NCI-H82 treated with DMSO at 0.1 percent for 48 hours (cell line): ENCODE data around the gene LCA5.
"Not testable (repeated sequence)": the region's sequence is repeated elsewhere in the genome, so short reads cannot be mapped to it uniquely, and the experiment has no call there.

Source experiments
- DNase-seq: peaks from one replicate; lab custom pipeline; 2025; ENCODE audit not compliant: unreplicated experiment; lab: John Stamatoyannopoulos, UW

The LCA5 gene

GRCh38 chr6:79468116-79468515 lies 69.1 kb downstream of the LCA5 start:
- DNase-seq, result no peak

- no peak for DNase-seq
Measured at GRCh38 chr6:79467716-79468115, 69.5 kb downstream of the LCA5 start.

- no peak for DNase-seq
Measured at GRCh38 chr6:79466207-79466834, 70.9 kb downstream of the LCA5 start.

- no peak for DNase-seq
Measured at GRCh38 chr6:79465381-79465780, 71.8 kb downstream of the LCA5 start.

GRCh38 chr6:79463621-79464050 lies 73.6 kb downstream of the LCA5 start:
- no peak for DNase-seq

GRCh38 chr6:79461205-79461604 lies 76.0 kb downstream of the LCA5 start:
- no peak for DNase-seq

GRCh38 chr6:79455446-79455845 lies 81.8 kb downstream of the LCA5 start:
- DNase-seq, result no peak

- DNase-seq, result no peak
Measured at GRCh38 chr6:79453558-79454042, 83.6 kb downstream of the LCA5 start.

GRCh38 chr6:79450984-79451383 lies 86.2 kb downstream of the LCA5 start:
- DNase-seq, result no peak

- DNase-seq, result no peak
Measured at GRCh38 chr6:79446006-79446405, 91.2 kb downstream of the LCA5 start.

GRCh38 chr6:79443876-79444275 lies 93.4 kb downstream of the LCA5 start:
- not testable (repeated sequence) for DNase-seq

GRCh38 chr6:79441192-79441591 lies 96.0 kb downstream of the LCA5 start:
- DNase-seq, result no peak

GRCh38 chr6:79440598-79440997 lies 96.6 kb downstream of the LCA5 start:
- DNase-seq, result no peak

- no peak for DNase-seq
Measured at GRCh38 chr6:79438030-79438429, 99.2 kb downstream of the LCA5 start.

GRCh38 chr6:79436241-79436640 lies 101.0 kb downstream of the LCA5 start:
- no peak for DNase-seq

- no peak for DNase-seq
Measured at GRCh38 chr6:79435746-79436145, 101.5 kb downstream of the LCA5 start.
